HepG2 (cell line): ENCODE measurements around the gene HDLBP. TPM values are rescaled to one million over a fixed set of nuclear protein-coding genes. Genes with fewer than 3 reads are reported as not detected.

Experiments used
- HOXA5 ChIP-seq: sonication (generic); formaldehyde crosslinking; IDR thresholded peaks from 2 replicates; pipeline ENCODE4 v1.4.0; 2020; ENCODE audit warnings: missing genetic modification reagents
- MAFF ChIP-seq: IDR thresholded peaks from 2 replicates; pipeline ENCODE4 v1.6.1; 2011; ENCODE audit warnings: low read depth, low read length, improper control_type of control experiment
- MBD4 ChIP-seq: IDR thresholded peaks from 2 replicates; pipeline ENCODE4 v1.6.1; 2012; ENCODE audit warnings: low read length, inconsistent platforms, borderline replicate concordance
- MIER2 ChIP-seq: IDR thresholded peaks from 2 replicates; pipeline ENCODE4 v1.6.1; 2016; ENCODE audit warnings: missing biosample characterization, missing genetic modification reagents
- MZF1 ChIP-seq: sonication (generic); formaldehyde crosslinking; IDR thresholded peaks from 2 replicates; pipeline ENCODE4 v1.8.1; 2023; ENCODE audit warnings: mild to moderate bottlenecking, missing genetic modification reagents, borderline replicate concordance
- NR1H2 ChIP-seq: sonication (generic); formaldehyde crosslinking; IDR thresholded peaks from 2 replicates; pipeline ENCODE4 v1.8.1; 2022; ENCODE audit warnings: low read depth, missing genetic modification reagents, borderline replicate concordance
- SCMH1 ChIP-seq: sonication (generic); formaldehyde crosslinking; IDR thresholded peaks from 2 replicates; pipeline ENCODE4 v1.9.0; 2021; ENCODE audit warnings: missing genetic modification reagents, mild to moderate bottlenecking, borderline replicate concordance
- ZBTB20 ChIP-seq: sonication (generic); formaldehyde crosslinking; IDR thresholded peaks from 2 replicates; pipeline ENCODE4 v1.8.1; 2023; ENCODE audit warnings: missing genetic modification reagents, low read depth, mild to moderate bottlenecking, borderline replicate concordance
- ZEB1 ChIP-seq: IDR thresholded peaks from 2 replicates; pipeline ENCODE4 v1.6.1; 2012; ENCODE audit warnings: mild to moderate bottlenecking, low read depth, inconsistent platforms; ENCODE audit not compliant: insufficient replicate concordance
- ZMAT3 ChIP-seq: sonication (generic); formaldehyde crosslinking; conservative IDR thresholded peaks from 2 replicates; pipeline ENCODE4 v1.7.0; 2021; ENCODE audit warnings: missing genetic modification reagents
- ZNF24 ChIP-seq: fragments of 450-650 bp; IDR thresholded peaks from 2 replicates; pipeline ENCODE4 v1.6.1; 2017; ENCODE audit warnings: antibody characterized with exemption, mild to moderate bottlenecking
- ZNF335 ChIP-seq: sonication (generic); formaldehyde crosslinking; IDR thresholded peaks from 2 replicates; pipeline ENCODE4 v1.4.0; 2020; ENCODE audit warnings: missing genetic modification reagents
- ZNF616 ChIP-seq: sonication (generic); formaldehyde crosslinking; IDR thresholded peaks from 2 replicates; pipeline ENCODE4 v1.5.0; 2020; ENCODE audit warnings: low read depth, mild to moderate bottlenecking, missing genetic modification reagents
- ZNF703 ChIP-seq: sonication (generic); formaldehyde crosslinking; IDR thresholded peaks from 2 replicates; pipeline ENCODE4 v1.5.1; 2020; ENCODE audit warnings: missing genetic modification reagents, mild to moderate bottlenecking, moderate library complexity, borderline replicate concordance
- ZSCAN29 ChIP-seq: sonication (generic); formaldehyde crosslinking; conservative IDR thresholded peaks from 2 replicates; pipeline ENCODE4 v1.4.0; 2020; ENCODE audit warnings: mild to moderate bottlenecking, missing genetic modification reagents
- polyA plus RNA-seq, 8 experiments: library from polyadenylated mRNA; depleted of rRNA in 3 of 8; stranded (reverse) in 7 of 8; unstranded in 1 of 8; fragments of >200 nt; fragmentation: Illumina TruSeq in 4 of 8; extraction: Trizol in 4 of 8; gene quantifications; 2 replicates each; pipeline versions ENCODE4 v1.2.1 to v1.2.3, GENCODE V29; 2011 to 2016; ENCODE audit warnings: low read depth in 4 of 8, missing spikeins in 1 of 8, mixed read lengths in 1 of 8; ENCODE audit not compliant: insufficient read depth in 1 of 8
- total RNA-seq, 5 experiments: library from RNA; depleted of rRNA; stranded (reverse); fragments of >200 nt; fragmentation: Illumina TruSeq; extraction: Trizol; gene quantifications; 2 replicates each; pipeline ENCODE4 v1.2.3, GENCODE V29; 2016; ENCODE audit warnings: low read depth in 1 of 5
- TF ChIP-seq, protein P1 (sequence below): sonication (generic); formaldehyde crosslinking; IDR thresholded peaks from 2 replicates; pipeline ENCODE4 v1.4.0; 2020; ENCODE audit warnings: mild to moderate bottlenecking, missing genetic modification reagents
- TF ChIP-seq, protein P2 (sequence below): sonication (generic); formaldehyde crosslinking; IDR thresholded peaks from 2 replicates; pipeline ENCODE4 v1.4.0; 2020; ENCODE audit warnings: mild to moderate bottlenecking, missing genetic modification reagents
- TF ChIP-seq, protein P3 (sequence below): IDR thresholded peaks from 2 replicates; pipeline ENCODE4 v1.6.1; 2016; ENCODE audit warnings: mild to moderate bottlenecking, missing biosample characterization, missing genetic modification reagents
- TF ChIP-seq, protein P4 (sequence below): sonication (generic); formaldehyde crosslinking; IDR thresholded peaks from 2 replicates; pipeline ENCODE4 v1.4.0; 2020; ENCODE audit warnings: mild to moderate bottlenecking, missing genetic modification reagents

HDLBP gene
- total and polyA plus RNA-seq, 2 of the 13 experiments (the other 11 are each of a cell fraction or from before 2014, with no cell fraction given), result 464 to 707 TPM

DNA sequence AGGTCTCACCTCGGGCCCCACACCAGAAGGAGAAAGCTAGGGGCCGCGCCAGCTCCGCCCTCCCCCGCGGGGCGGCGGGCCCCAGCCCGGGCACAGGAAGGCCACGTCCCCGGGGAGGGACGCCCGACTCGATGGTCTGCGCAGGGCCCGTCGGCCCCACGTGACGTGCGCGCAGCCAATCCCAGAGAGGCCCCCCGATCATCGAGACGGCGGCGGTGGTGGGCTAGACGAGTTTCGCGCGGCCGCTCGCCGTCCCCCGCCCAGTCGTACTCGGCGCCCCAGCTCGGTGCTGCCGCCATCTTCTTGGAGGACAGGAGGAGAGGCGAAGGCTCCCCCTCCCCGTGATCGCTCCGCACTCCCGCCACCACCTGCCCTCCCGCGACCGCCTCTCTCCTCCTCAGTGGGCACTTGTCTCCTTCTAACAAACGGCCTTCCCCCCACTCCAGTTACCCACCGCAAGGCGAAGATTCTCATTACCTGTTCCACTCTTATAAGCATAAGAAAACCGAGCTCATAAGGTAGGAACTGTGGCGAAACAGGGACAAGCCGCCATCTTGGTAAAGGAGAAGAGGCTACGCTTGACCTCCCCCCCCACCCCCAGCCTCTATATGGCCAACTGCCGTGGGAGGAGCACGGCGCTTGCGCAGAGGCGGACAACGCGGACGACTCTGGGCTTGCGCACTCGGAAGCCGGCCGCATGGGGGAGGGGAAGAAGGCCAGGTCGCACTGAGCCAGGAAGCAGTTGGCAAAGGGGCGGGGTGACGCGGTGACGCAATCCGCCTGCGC is at the start of gene HDLBP (continued):
- no peak for TF ChIP-seq SCMH1 (CRISPR knock-in tag)
- 0 out of 2 replicates have a peak, but pooled peaks have one; percentile 3 for TF ChIP-seq ZNF24
- no peak for TF ChIP-seq MBD4
- TF ChIP-seq ZSCAN29 (CRISPR knock-in tag), result peak; percentile 91; the same call in 1 of the 2 replicates
- no peak for TF ChIP-seq NR1H2 (CRISPR knock-in tag)
- no peak for TF ChIP-seq MZF1 (CRISPR knock-in tag)
- TF ChIP-seq ZEB1, result peak; percentile 41
- TF ChIP-seq ZMAT3 (CRISPR knock-in tag), result no peak; the same call in 1 of the 2 replicates
- TF ChIP-seq MAFF, result no peak
- peak; percentile 88; the same call in 1 of the 2 replicates for TF ChIP-seq ZNF616 (CRISPR knock-in tag)
- TF ChIP-seq, protein P1, sequence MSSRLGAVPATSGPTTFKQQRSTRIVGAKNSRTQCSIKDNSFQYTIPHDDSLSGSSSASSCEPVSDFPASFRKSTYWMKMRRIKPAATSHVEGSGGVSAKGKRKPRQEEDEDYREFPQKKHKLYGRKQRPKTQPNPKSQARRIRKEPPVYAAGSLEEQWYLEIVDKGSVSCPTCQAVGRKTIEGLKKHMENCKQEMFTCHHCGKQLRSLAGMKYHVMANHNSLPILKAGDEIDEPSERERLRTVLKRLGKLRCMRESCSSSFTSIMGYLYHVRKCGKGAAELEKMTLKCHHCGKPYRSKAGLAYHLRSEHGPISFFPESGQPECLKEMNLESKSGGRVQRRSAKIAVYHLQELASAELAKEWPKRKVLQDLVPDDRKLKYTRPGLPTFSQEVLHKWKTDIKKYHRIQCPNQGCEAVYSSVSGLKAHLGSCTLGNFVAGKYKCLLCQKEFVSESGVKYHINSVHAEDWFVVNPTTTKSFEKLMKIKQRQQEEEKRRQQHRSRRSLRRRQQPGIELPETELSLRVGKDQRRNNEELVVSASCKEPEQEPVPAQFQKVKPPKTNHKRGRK (CRISPR knock-in tag), result no peak
- TF ChIP-seq ZNF335 (CRISPR knock-in tag), result no peak
- TF ChIP-seq, protein P2, sequence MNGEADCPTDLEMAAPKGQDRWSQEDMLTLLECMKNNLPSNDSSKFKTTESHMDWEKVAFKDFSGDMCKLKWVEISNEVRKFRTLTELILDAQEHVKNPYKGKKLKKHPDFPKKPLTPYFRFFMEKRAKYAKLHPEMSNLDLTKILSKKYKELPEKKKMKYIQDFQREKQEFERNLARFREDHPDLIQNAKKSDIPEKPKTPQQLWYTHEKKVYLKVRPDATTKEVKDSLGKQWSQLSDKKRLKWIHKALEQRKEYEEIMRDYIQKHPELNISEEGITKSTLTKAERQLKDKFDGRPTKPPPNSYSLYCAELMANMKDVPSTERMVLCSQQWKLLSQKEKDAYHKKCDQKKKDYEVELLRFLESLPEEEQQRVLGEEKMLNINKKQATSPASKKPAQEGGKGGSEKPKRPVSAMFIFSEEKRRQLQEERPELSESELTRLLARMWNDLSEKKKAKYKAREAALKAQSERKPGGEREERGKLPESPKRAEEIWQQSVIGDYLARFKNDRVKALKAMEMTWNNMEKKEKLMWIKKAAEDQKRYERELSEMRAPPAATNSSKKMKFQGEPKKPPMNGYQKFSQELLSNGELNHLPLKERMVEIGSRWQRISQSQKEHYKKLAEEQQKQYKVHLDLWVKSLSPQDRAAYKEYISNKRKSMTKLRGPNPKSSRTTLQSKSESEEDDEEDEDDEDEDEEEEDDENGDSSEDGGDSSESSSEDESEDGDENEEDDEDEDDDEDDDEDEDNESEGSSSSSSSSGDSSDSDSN (CRISPR knock-in tag), result peak; percentile 51; the same call in 1 of the 2 replicates
- TF ChIP-seq, protein P3, sequence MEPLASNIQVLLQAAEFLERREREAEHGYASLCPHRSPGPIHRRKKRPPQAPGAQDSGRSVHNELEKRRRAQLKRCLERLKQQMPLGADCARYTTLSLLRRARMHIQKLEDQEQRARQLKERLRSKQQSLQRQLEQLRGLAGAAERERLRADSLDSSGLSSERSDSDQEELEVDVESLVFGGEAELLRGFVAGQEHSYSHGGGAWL (CRISPR knock-in tag), result peak; percentile 98
- 0 out of 2 replicates have a peak, but pooled peaks have one; percentile 37 for TF ChIP-seq ZBTB20 (CRISPR knock-in tag)
- TF ChIP-seq ZNF703 (CRISPR knock-in tag), result no peak; the same call in 1 of the 2 replicates
- TF ChIP-seq, protein P4, sequence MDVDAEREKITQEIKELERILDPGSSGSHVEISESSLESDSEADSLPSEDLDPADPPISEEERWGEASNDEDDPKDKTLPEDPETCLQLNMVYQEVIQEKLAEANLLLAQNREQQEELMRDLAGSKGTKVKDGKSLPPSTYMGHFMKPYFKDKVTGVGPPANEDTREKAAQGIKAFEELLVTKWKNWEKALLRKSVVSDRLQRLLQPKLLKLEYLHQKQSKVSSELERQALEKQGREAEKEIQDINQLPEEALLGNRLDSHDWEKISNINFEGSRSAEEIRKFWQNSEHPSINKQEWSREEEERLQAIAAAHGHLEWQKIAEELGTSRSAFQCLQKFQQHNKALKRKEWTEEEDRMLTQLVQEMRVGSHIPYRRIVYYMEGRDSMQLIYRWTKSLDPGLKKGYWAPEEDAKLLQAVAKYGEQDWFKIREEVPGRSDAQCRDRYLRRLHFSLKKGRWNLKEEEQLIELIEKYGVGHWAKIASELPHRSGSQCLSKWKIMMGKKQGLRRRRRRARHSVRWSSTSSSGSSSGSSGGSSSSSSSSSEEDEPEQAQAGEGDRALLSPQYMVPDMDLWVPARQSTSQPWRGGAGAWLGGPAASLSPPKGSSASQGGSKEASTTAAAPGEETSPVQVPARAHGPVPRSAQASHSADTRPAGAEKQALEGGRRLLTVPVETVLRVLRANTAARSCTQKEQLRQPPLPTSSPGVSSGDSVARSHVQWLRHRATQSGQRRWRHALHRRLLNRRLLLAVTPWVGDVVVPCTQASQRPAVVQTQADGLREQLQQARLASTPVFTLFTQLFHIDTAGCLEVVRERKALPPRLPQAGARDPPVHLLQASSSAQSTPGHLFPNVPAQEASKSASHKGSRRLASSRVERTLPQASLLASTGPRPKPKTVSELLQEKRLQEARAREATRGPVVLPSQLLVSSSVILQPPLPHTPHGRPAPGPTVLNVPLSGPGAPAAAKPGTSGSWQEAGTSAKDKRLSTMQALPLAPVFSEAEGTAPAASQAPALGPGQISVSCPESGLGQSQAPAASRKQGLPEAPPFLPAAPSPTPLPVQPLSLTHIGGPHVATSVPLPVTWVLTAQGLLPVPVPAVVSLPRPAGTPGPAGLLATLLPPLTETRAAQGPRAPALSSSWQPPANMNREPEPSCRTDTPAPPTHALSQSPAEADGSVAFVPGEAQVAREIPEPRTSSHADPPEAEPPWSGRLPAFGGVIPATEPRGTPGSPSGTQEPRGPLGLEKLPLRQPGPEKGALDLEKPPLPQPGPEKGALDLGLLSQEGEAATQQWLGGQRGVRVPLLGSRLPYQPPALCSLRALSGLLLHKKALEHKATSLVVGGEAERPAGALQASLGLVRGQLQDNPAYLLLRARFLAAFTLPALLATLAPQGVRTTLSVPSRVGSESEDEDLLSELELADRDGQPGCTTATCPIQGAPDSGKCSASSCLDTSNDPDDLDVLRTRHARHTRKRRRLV (CRISPR knock-in tag), result 0 out of 2 replicates have a peak, but pooled peaks have one; percentile 28
- TF ChIP-seq HOXA5 (CRISPR knock-in tag), result peak; percentile 84
- 0 out of 2 replicates have a peak, but pooled peaks have one; percentile 55 for TF ChIP-seq MIER2
